Progenitor cell of endocrine pancreas (in vitro differentiated cells): ENCODE data around the gene ADAM10. TPM values are rescaled to one million over a fixed set of nuclear protein-coding genes. Genes with fewer than 3 reads are reported as not detected.

ENCODE experiments used
- DNase-seq: peaks from one replicate; pipeline ENCODE4 v3.0.0; 2021; ENCODE audit warnings: low spot score; ENCODE audit not compliant: unreplicated experiment
- H3K27ac Mint-ChIP-seq: 2 replicates; pipeline ENCODE4 v1.8.0; 2021; ENCODE audit warnings: mild to moderate bottlenecking, moderate library complexity, mixed read lengths
- H3K27me3 Mint-ChIP-seq: 2 replicates; pipeline ENCODE4 v1.8.0; 2021; ENCODE audit warnings: mixed read lengths
- H3K36me3 Mint-ChIP-seq: 2 replicates; pipeline ENCODE4 v1.8.0; 2022; ENCODE audit warnings: mixed read lengths; ENCODE audit not compliant: insufficient read depth
- H3K4me1 Mint-ChIP-seq: 2 replicates; pipeline ENCODE4 v1.8.0; 2021; ENCODE audit warnings: low read depth, mixed read lengths
- H3K4me3 Mint-ChIP-seq: 2 replicates; pipeline ENCODE4 v1.8.0; 2021; ENCODE audit warnings: low read depth, mild to moderate bottlenecking, moderate library complexity, mixed read lengths
- H3K9me3 Mint-ChIP-seq: 2 replicates; pipeline ENCODE4 v1.8.0; 2021; ENCODE audit warnings: low read depth, mixed read lengths
- CTCF ChIP-seq: fragments of 200-600 bp; sonication (generic); IDR thresholded peaks from one replicate; pipeline ENCODE4 v1.5.0; 2021; ENCODE audit warnings: antibody characterized with exemption, mild to moderate bottlenecking; ENCODE audit not compliant: unreplicated experiment
- total RNA-seq: library from RNA; stranded (reverse); gene quantifications from 2 replicates; pipeline ENCODE4 v1.2.1, GENCODE V29; 2021

ADAM10 gene
- total RNA-seq, 1 donor from 2014 or later: 237 TPM

- peaks cover 25% of the 10 kb centered on the region for H3K36me3 Mint-ChIP-seq
- no peak overlapping the region for H3K4me3 Mint-ChIP-seq
- no peak for TF ChIP-seq CTCF
- DNase-seq: no peak
- no peak overlapping the region for H3K27ac Mint-ChIP-seq
- peaks cover 6% of the 10 kb centered on the region for H3K4me1 Mint-ChIP-seq
- H3K27me3 Mint-ChIP-seq: no peaks in the 10 kb centered on the region
- H3K9me3 Mint-ChIP-seq: peaks cover 12% of the 10 kb centered on the region
Observed at GRCh38 chr15:58705105-58705504, 44.4 kb downstream of the ADAM10 start.

GRCh38 chr15:58704155-58704865, 45.2 kb downstream of the ADAM10 start:
- Mint-ChIP-seq H3K36me3 (peaks cover 30% of the 10 kb centered on the region), H3K4me3 (no peak overlapping the region), H3K27me3 (no peaks in the 10 kb centered on the region), H3K4me1 (peaks cover 6% of the 10 kb centered on the region), H3K9me3 (peaks cover 18% of the 10 kb centered on the region), H3K27ac (no peak overlapping the region)
- DNase-seq: no peak
- TF ChIP-seq CTCF: no peak

GRCh38 chr15:58703610-58704009, 45.9 kb downstream of the ADAM10 start:
- peaks cover 6% of the 10 kb centered on the region for H3K4me1 Mint-ChIP-seq
- peaks cover 25% of the 10 kb centered on the region for H3K9me3 Mint-ChIP-seq
- TF ChIP-seq CTCF: no peak
- no peak overlapping the region for H3K4me3 Mint-ChIP-seq
- H3K27ac Mint-ChIP-seq: no peak overlapping the region
- DNase-seq: no peak
- no peaks in the 10 kb centered on the region for H3K27me3 Mint-ChIP-seq
- H3K36me3 Mint-ChIP-seq: peaks cover 35% of the 10 kb centered on the region

- Mint-ChIP-seq H3K36me3 (peaks cover 35% of the 10 kb centered on the region), H3K27ac (peak overlapping the region; percentile 64), H3K27me3 (no peaks in the 10 kb centered on the region), H3K9me3 (peaks cover 25% of the 10 kb centered on the region), H3K4me3 (no peak overlapping the region), H3K4me1 (peaks cover 6% of the 10 kb centered on the region)
- TF ChIP-seq CTCF: no peak
- DNase-seq: no peak
Observed at GRCh38 chr15:58702233-58702632, 47.3 kb downstream of the ADAM10 start.

GRCh38 chr15:58701376-58701775, 48.1 kb downstream of the ADAM10 start:
- H3K27ac Mint-ChIP-seq: no peak overlapping the region
- TF ChIP-seq CTCF: no peak
- H3K4me3 Mint-ChIP-seq: no peak overlapping the region
- H3K4me1 Mint-ChIP-seq: peaks cover 6% of the 10 kb centered on the region
- H3K27me3 Mint-ChIP-seq: no peaks in the 10 kb centered on the region
- DNase-seq: no peak
- H3K9me3 Mint-ChIP-seq: peaks cover 25% of the 10 kb centered on the region
- H3K36me3 Mint-ChIP-seq: peaks cover 34% of the 10 kb centered on the region
